Activated CD4-positive, alpha-beta T cell treated with anti-CD3 and anti-CD28 coated beads, Interleukin-10, Interleukin-2, amounts not matched to agents 100 ng/mL and 50 ng/mL, durations not matched to agents 16 hours and 8 hours (primary cell): ENCODE measurements around the gene CACNA2D2.

Source experiments
- DNase-seq: peaks from one replicate; pipeline ENCODE4 v3.0.0-alpha.2; 2020

The CACNA2D2 gene

GRCh38 chr3:50503504-50504342 is at the start of gene CACNA2D2:
Gene CACNA2D2, minus strand, starts transcription at chr3:50503634. Its CDS starts 211 bp downstream, at chr3:50503423.
- peak; percentile 43 for DNase-seq

GRCh38 chr3:50552598-50552997 is 49.2 kb upstream of the CACNA2D2 start:
- DNase-seq = no peak

DNA sequence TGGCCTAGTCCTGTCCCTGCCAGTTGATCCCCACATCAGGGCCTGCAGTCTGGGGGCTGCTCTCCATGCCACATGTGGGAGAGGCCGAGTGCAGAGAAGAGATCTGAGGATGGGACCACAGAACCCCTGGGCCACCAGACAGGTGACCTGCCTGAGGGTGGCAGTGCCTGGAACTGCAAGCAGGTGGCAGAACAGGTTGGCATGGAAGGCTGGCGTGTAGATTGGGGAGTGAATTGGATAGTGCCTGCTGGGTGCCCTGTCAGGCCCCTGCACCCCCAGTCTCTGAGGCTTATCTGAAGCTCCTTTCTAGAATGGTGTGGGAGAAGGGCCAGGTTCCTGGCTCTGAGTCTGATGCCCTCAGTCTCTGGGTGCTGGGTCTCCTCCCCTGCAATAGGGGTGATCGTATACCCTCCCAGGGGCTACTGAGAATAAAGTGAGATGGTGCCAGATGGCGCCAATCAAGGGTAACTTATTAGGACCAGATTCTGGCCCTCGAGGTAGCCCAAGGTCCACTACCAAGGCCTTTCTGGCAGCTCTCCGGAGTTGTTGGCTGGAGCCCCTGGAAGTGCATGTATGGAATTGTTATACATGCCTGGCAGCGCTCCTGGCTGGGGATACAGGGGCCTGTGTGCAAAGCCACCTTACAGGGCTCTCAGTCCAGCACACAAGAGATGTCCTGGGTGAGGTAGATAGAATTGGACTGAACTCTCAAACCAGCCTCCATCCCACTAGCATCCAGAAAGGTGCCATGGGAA is 48.4 kb upstream of the CACNA2D2 start:
- no peak for DNase-seq

DNA sequence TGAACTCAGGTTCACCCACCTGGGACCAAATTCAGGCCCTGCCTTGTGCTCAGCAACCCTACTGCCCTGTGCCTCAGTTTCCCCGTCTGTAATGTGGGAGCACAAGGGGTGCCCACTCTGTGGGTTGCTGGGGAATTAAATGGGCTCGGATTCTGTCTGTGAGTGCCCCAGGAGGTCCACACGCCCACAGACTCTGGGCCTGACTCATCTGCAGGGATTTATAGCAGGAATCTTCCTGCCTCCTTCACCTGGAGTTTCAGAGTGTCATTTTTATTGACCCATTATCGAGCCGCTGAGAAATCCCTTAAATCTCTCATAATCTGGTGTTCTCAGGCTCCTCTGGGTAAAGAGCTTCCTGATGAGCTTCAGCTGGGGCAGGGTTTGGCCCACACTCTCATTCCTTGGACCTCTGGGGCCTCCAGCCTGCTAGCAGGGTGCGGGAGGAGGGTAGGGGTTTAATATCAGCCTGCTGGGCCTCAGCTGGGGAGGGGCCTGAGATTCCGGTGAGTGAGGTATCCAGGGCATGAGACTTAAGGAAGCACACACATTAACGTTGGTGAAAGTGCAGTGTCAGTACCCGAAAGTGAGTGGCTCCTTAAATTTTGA is 47.7 kb upstream of the CACNA2D2 start:
- no peak for DNase-seq

- DNase-seq = peak; percentile 60
Measured at GRCh38 chr3:50550079-50550736, 46.8 kb upstream of the CACNA2D2 start.

- DNase-seq = no peak
Measured at GRCh38 chr3:50549226-50549625, 45.8 kb upstream of the CACNA2D2 start.

DNA sequence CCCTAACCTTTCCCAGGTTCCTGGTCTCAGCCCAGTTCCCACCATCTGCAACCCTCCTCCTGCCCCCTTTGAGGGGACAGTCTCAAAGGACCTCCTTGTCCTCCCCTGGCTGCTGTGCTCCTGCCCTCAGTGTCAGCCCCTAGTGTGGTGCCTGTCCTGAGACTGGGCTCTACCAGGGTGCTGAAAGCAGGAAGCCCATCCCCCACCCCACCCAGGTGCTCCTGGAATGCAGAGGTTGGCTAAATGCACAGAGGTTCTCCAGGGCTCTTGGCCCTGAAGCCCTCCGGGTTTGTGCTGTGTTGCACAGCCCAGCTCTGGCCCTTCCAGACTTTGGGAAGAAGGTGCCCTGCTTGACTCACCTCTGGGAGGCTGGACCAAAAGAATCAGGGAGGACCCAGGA is 42.3 kb upstream of the CACNA2D2 start:
- DNase-seq = no peak

DNA sequence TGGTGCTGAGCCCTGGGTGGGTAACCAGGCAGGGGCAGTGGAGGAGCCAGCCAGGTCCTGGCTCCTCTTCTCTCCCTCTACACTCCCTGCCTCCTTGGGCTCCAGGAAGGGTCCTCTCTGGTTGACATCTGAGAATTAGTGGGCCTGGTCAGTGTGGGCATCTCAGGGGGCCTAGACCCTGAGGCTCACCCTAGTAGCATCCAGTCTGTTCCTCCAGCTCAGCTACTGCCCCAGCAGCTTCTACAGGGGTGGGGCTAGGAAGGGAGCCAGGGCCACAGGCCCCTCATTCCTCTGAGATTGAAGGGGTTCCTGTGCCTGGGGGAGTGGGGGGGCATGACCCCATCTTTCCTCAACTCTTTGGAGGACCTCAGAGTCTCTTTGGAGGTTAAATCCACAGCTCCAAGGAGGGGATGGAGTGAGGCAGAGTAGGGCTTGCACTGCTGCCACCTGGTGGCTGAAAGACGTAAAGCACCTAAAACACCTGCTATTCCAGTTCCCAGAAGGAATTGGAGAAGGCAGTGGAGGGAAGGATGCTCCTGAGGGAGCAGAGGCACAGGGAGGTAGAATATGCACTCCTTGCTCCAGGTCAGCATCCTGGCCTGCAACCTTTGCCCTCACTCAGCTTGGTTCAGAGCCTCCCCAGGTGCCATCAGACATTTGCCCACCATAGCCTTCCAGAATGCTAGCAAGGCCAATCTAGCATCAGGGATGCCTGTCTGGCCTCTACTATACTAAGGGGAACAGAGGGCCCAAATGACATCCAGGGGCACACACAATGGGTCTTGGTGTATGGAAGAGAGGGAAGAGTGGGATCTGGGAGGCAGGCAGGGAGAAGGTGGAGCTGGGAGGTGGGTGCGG is 39.0 kb upstream of the CACNA2D2 start:
- peak; percentile 52 for DNase-seq

GRCh38 chr3:50539356-50540286 is 36.2 kb upstream of the CACNA2D2 start:
- DNase-seq = no peak

- no peak for DNase-seq
Measured at GRCh38 chr3:50537421-50538129, 34.1 kb upstream of the CACNA2D2 start.

DNA sequence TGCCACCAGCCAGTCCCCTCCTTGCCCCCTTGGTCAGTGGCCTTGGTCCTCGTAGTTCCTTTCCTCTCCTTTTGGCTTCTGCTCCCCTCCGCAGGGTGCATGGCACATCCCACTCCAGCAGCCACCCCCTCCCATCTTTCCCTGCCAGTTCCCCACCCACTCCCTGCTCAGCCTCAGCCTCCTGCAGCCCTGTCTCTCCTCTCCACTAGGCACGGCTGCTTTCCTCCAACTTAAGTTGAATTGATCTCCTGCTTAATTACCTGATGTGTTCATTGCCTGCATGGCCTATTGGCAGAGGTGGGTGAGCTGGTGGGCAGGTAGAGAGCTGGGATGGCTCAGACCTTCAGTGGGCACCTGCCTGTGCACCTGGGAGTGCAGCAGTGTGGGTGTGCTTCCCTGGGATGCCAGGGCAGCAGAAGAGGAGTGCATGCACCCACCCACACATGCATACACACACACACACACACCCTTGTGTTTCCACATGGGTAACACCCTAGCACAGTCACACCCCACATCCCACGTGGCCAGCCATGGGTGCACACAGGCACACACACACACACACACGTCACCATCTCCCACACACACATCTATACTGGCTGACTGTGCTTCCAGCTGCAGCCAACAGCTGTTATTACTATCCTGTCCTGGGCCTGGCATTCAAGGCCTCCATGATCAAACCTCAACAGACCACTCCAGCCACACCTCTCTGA is 33.2 kb upstream of the CACNA2D2 start:
- no peak for DNase-seq

DNA sequence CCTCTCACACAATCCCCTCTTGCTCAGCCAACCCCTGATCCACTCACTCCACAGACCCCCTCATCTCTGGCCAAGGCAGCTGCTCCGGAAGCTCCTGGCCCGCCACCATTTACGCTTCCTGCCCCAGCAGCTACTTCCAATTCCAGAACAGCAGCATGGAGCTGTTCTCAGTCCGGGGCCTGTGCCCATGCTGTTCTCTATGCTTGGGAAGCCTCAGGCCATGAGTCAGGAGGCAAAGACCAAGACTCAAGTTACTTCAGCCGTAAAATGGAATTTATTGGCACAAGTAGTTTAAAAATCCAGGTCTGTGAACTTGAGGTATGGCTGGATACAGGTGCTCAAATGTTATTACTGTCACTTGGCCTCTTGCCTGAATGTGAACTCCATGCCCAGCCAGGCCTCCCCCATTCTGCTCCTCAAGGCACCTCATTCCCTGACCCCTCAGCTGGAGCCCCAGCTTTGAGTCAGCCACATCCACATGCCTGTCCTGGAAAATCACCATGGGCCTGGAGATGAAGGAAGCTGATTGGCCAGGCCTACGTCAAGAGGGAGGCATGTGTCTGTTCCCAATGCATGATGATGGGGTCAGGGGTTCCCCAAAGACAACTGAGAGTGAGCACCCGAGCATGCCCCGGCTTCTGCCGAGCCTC is 31.4 kb upstream of the CACNA2D2 start:
- DNase-seq = no peak

DNA sequence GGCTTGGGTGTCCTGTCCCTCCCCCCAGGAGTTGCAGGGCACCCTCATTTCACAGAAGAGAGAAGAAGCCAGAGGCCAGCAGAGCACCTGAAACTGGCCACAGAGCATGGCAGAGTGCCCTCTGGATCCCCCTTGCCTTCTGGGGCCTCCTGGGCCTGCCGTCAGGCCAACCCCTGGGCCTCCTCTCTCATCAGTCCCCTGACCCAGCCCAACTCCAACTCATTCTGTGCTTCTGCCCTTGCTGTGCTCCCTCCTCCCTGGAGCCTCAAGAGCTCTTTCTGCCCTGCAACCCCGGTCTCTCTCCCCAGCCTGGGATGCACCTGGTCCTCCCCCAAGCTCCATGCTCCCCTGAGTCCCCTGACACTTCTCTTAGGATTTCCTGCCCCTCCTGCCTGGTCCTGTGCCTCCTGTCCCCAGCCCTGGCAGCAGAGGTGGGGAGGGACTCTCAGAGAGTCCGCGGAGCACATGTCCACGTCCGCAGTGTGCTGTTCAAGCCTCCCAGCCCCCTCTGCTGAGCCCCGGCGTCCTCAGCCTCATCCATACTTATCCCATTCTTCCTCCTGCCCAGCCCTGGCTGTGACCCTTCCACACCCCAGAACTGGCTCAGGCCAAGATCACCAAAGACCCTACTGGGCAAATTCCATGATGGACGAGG is 30.5 kb upstream of the CACNA2D2 start:
- no peak for DNase-seq

GRCh38 chr3:50533316-50533715 is 29.9 kb upstream of the CACNA2D2 start:
- DNase-seq = no peak

DNA sequence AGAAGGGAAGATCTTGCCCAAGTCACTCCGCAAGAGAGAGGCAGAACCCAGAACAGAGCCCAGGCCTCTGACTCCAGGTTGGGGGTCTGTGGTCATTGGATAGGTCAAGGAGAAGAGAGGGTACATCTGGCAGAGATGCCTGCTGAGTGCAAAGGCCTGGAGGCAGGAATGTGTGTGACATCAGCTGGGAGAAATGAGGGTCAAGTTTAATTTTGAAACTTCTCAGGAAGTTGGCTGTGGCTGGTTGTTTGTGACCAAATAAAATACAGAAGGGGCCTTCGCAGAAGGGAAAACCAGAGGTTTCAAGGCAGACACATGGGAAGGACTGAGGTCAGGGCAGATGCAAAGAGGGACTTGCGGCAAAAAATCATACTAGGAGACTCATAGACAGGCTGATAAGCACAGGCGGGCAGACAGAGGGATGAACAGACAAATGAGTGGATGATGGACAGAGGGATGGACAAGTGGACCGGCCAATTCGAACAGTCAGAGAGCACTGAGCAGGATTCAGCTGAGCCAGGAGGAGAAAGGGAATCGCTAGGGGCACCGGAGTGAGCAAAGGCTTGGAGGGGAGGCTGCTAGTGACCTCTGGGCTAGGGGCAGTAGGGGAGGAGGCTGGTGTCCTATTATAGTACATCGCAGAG is 28.8 kb upstream of the CACNA2D2 start:
- DNase-seq = no peak

- no peak for DNase-seq
Measured at GRCh38 chr3:50531201-50531600, 27.8 kb upstream of the CACNA2D2 start.

DNA sequence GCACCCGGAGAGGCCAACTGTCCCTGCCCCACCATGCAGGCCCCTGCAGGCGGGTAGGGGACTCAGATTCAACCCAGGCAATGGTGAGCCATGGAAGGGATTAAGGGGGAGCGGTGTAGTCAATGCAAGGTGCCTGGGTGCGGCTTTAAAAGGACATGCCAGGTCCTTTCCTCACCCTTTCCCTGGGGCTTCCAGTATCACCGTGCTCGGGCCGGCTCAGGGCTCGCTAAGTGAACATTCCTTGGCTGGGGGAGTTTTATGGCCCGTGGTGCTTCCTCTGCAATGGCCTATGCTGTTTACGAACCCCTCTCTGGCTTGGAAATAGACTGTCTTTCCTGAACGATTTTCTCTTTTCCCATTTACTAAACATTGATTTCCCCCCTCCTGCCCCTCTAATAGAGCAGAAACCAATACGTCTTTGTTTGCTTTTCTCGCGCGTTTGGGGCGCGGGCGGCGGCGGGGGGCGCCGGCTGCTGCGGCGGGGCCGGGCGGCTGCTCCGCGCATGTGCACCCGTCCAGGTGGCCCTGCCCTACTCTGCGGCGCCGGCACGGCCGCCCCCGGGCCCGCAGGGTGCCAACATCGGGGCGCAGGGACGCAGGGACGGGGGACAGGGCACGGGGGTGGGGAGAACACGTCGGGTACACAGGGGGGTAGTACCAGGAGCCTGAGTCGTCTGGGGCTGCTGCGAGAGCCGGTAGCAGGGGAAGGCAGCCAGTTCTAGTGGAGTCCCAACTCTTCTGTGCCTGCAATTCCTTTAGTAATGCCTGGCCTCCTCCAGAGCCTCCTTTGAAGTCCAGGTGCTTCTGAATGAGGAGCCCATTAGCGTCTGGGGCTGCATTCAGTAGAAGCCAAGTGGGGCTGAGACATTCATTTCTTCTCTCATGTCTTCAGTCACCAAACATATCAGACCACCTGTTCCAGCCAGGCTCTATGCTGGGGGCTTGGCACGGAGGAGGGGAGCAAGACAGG is 26.9 kb upstream of the CACNA2D2 start:
- no peak for DNase-seq
